ENCODE data around the gene ALG12. TPM values are rescaled to one million over a fixed set of nuclear protein-coding genes. Genes with fewer than 3 reads are reported as not detected.

ALG12 gene
- total RNA-seq, 1 experiment from 2014 or later: 29.2 TPM

DNA sequence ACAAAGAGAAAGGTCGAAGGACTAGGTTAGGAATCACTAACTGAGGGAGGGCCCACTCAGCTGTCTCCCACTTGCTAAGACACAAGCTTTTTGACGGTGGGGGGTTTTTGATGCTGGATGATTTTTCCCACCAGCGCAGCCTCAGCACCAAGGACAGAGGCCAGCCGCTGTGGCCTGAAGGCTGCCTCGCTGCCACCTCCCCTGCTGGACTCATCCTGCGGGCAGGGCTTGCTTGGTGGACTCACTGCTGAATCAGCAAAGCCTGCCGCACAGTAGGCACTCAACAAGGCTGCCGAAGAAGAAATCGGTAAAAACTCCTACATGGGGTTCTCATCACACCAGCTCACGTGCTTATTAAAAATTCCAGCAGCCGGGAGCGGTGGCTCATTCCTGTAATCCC, 2.6 kb downstream of the ALG12 start:
- ATAC-seq (no peak), DNase-seq (ENCODE audit: low spot score) (peak; percentile 46)
- Mint-ChIP-seq H3K4me1 (peaks cover 5% of the 10 kb centered on the region; the same call in 1 of the 2 replicates), H3K27ac (no peak overlapping the region), H3K27me3 (ENCODE audit: low read depth) (no peaks in the 10 kb centered on the region), H3K4me3 (no peak overlapping the region), H3K9me3 (no peaks in the 10 kb centered on the region), H3K36me3 (peaks cover 7% of the 10 kb centered on the region)
- TF ChIP-seq SMAD4 (CRISPR knock-in tag; IDR thresholded peaks at IDR 0.05) (no peak), E2F4 (CRISPR knock-in tag; IDR thresholded peaks at IDR 0.05; ENCODE audit: borderline replicate concordance, low read depth) (no peak), ZNF671 (CRISPR knock-in tag; IDR thresholded peaks at IDR 0.05) (no peak)
- TF ChIP-seq, protein P1, sequence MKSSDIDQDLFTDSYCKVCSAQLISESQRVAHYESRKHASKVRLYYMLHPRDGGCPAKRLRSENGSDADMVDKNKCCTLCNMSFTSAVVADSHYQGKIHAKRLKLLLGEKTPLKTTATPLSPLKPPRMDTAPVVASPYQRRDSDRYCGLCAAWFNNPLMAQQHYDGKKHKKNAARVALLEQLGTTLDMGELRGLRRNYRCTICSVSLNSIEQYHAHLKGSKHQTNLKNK (CRISPR knock-in tag; IDR thresholded peaks at IDR 0.05): no peak
- TF ChIP-seq, protein P2, sequence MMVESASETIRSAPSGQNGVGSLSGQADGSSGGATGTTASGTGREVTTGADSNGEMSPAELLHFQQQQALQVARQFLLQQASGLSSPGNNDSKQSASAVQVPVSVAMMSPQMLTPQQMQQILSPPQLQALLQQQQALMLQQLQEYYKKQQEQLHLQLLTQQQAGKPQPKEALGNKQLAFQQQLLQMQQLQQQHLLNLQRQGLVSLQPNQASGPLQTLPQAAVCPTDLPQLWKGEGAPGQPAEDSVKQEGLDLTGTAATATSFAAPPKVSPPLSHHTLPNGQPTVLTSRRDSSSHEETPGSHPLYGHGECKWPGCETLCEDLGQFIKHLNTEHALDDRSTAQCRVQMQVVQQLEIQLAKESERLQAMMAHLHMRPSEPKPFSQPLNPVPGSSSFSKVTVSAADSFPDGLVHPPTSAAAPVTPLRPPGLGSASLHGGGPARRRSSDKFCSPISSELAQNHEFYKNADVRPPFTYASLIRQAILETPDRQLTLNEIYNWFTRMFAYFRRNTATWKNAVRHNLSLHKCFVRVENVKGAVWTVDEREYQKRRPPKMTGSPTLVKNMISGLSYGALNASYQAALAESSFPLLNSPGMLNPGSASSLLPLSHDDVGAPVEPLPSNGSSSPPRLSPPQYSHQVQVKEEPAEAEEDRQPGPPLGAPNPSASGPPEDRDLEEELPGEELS (CRISPR knock-in tag; IDR thresholded peaks at IDR 0.05): 0 out of 2 replicates have a peak, but pooled peaks have one; percentile 56
- ChIA-PET CTCF (interaction anchor here (1.2 kb wide), 1 partner anchor 115 kb away, joined by 3 read pairs; no protein-coding TSS in a partner anchor), POLR2A (no interaction called here)

DNA sequence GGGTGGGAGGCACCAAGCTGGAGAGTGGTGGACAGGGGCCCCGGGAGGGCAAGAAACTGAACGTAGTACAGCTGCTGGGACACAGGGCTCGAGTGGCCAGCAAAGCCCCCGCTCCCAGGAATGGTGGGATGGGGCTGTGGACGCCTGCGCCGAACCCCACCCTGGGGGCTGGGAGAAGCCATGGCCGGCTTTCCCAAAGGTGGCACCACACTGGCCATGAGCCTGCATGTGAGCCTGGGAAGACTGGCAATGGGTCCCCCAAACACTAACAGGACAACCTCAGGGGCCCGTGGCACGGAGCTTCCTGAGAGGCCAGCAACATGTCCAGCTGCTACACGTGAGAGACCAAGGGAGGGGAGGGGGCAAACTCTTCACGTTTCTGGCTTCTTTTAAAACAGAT, 4.0 kb downstream of the ALG12 start:
- peaks cover 2% of the 10 kb centered on the region; the same call in 1 of the 2 replicates for H3K4me1 Mint-ChIP-seq
- CTCF ChIA-PET: no interaction called here
- peaks cover 7% of the 10 kb centered on the region for H3K36me3 Mint-ChIP-seq
- POLR2A ChIA-PET: no interaction called here
- H3K27me3 Mint-ChIP-seq (ENCODE audit: low read depth): no peaks in the 10 kb centered on the region
- no peak for ATAC-seq
- DNase-seq (ENCODE audit: low spot score): no peak
- H3K27ac Mint-ChIP-seq: peak overlapping the region; percentile 41; the same call in 1 of the 2 replicates
- no peak overlapping the region for H3K4me3 Mint-ChIP-seq
- H3K9me3 Mint-ChIP-seq: no peaks in the 10 kb centered on the region
- TF ChIP-seq E2F4 (CRISPR knock-in tag; IDR thresholded peaks at IDR 0.05; ENCODE audit: borderline replicate concordance, low read depth) (no peak), CDX4 (CRISPR knock-in tag; IDR thresholded peaks at IDR 0.05; ENCODE audit: borderline replicate concordance) (no peak), ZNF121 (CRISPR knock-in tag; IDR thresholded peaks at IDR 0.05) (no peak)
- TF ChIP-seq, protein P3, sequence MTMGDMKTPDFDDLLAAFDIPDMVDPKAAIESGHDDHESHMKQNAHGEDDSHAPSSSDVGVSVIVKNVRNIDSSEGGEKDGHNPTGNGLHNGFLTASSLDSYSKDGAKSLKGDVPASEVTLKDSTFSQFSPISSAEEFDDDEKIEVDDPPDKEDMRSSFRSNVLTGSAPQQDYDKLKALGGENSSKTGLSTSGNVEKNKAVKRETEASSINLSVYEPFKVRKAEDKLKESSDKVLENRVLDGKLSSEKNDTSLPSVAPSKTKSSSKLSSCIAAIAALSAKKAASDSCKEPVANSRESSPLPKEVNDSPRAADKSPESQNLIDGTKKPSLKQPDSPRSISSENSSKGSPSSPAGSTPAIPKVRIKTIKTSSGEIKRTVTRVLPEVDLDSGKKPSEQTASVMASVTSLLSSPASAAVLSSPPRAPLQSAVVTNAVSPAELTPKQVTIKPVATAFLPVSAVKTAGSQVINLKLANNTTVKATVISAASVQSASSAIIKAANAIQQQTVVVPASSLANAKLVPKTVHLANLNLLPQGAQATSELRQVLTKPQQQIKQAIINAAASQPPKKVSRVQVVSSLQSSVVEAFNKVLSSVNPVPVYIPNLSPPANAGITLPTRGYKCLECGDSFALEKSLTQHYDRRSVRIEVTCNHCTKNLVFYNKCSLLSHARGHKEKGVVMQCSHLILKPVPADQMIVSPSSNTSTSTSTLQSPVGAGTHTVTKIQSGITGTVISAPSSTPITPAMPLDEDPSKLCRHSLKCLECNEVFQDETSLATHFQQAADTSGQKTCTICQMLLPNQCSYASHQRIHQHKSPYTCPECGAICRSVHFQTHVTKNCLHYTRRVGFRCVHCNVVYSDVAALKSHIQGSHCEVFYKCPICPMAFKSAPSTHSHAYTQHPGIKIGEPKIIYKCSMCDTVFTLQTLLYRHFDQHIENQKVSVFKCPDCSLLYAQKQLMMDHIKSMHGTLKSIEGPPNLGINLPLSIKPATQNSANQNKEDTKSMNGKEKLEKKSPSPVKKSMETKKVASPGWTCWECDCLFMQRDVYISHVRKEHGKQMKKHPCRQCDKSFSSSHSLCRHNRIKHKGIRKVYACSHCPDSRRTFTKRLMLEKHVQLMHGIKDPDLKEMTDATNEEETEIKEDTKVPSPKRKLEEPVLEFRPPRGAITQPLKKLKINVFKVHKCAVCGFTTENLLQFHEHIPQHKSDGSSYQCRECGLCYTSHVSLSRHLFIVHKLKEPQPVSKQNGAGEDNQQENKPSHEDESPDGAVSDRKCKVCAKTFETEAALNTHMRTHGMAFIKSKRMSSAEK (CRISPR knock-in tag; IDR thresholded peaks at IDR 0.05; ENCODE audit: borderline replicate concordance): no peak

GRCh38 chr22:49913446-49913845, 4.8 kb downstream of the ALG12 start:
- H3K36me3 Mint-ChIP-seq: peaks cover 10% of the 10 kb centered on the region
- CTCF ChIA-PET: no interaction called here
- H3K4me1 Mint-ChIP-seq: no peaks in the 10 kb centered on the region
- DNase-seq (ENCODE audit: low spot score): no peak
- ATAC-seq: no peak
- POLR2A ChIA-PET: no interaction called here
- no peaks in the 10 kb centered on the region for H3K27me3 Mint-ChIP-seq (ENCODE audit: low read depth)
- H3K27ac Mint-ChIP-seq: no peak overlapping the region
- H3K4me3 Mint-ChIP-seq: no peak overlapping the region
- H3K9me3 Mint-ChIP-seq: no peaks in the 10 kb centered on the region
- TF ChIP-seq JUN (CRISPR knock-in tag; IDR thresholded peaks at IDR 0.05): no peak
- no peak for TF ChIP-seq ZBTB43 (CRISPR knock-in tag; IDR thresholded peaks at IDR 0.05)
- TF ChIP-seq FOXP1 (CRISPR knock-in tag; IDR thresholded peaks at IDR 0.05; ENCODE audit: borderline replicate concordance): no peak
- TF ChIP-seq ATF3 (CRISPR knock-in tag; conservative IDR thresholded peaks at IDR 0.05): no peak
- no peak for TF ChIP-seq HMGXB4 (CRISPR knock-in tag; IDR thresholded peaks at IDR 0.05)
- TF ChIP-seq GTF2I (CRISPR knock-in tag; conservative IDR thresholded peaks at IDR 0.05): no peak

Measured in WTC11 (cell line).